Stimulated activated CD4-positive, alpha-beta T cell treated with anti-CD3 and anti-CD28 coated beads, TNF-alpha, amount 100 ng/mL, for 1 hour (primary cell): Measurements from ENCODE around the gene CRIP1.

ENCODE experiments used
- DNase-seq, 3 donors: peaks; one replicate each; pipeline ENCODE4 v3.0.0-alpha.2; 2020; ENCODE audit warnings: low read depth in 3 of 3, low spot score in 1 of 3

The CRIP1 gene

GRCh38 chr14:105469456-105470349 lies 17.0 kb upstream of the CRIP1 start:
- no peak for DNase-seq

GRCh38 chr14:105470350-105471296 lies 16.1 kb upstream of the CRIP1 start:
- no peak for DNase-seq

- DNase-seq = no peak
Observed at GRCh38 chr14:105471297-105471821, 15.3 kb upstream of the CRIP1 start.

DNA sequence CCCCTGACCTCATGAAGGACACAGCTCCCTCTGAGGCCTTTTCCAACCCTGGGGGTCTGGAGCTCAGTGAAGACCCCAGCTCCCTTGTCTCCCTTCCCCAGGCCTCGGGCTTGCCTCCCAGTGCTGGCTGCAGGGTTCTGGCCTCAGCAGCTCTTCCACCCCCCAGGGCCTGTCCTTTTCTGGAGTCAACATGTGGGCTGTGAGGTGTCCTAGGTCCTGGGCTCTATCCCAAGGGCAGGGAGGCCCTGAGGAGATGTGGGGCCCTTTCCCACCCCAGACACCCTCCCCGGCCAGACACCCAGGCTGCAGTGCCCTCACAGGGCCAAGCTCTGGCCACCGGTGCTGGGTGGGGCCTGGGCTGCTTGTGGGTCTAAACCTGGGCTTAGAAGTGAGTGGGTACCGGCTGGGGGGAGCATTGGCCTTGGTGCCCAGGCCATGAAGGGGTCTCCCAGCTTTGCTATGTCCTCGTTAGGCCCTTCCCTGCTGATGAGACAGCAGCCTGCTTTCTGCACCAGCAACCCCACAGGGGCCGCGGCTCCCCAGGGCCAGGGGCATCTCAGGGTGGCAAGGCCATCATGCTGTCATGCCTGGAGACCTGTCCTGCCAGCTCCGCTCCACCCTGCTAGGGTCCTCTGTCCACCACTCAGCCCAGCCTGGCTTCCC lies 14.7 kb upstream of the CRIP1 start:
- no peak for DNase-seq

DNA sequence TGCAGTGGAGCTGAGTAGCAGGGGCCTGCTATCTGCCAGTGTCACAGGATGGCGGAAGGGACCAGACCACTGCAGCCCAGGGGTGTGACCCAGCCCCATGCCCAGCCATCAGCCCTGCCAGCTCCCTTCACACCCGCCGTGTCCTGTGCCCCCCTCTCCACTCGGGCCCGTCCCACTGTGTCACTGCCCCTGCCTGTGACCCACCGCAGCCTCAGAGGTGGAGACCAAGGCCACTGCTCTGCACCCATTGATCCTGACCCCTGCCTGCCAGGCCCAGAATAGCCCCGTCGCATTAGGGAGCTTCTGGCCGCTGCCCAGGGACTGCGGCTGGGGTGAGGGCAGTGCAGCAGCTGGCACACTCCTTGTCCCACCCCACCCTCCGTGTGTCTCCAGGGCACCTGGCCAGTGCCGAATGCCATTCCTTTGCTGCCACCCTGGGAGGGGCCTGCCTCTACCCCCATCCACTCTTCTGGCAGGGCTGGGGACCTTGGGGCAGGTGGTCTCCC lies 14.1 kb upstream of the CRIP1 start:
- DNase-seq = no peak

DNA sequence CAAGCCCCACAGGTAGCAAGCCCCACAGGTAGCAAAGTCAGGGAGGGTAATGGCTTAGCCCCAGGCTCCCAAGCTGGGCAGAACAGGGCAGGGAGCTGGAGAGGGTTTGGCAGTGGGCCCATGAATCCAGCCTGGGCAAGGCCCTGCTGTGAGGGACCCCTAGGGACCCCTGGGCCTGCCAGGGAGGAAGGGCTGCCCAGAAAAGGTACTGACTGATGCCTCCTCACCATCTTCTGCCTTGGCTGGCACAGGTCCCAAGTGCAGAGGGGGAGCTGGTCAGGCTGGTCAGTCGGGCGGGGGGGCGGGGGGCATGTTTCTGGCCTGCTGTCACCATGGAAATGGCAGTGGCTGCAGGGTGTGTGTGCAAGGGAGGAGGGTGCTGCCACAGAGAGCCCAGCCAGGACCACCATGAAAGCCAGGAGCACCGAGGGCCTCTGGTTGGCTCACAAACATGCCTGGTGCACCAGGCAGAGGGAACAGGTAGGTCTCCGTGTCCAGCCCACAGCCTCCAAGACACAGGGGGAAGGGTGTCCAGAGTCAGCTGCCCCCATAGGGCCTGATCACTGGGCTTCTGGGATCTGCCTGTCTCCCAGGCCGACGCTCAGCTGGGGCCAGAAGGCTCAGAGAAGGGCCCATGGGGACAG lies 13.5 kb upstream of the CRIP1 start:
- no peak for DNase-seq

- peak in 2 of 3 donors; percentile 45 to 53 for DNase-seq
Observed at GRCh38 chr14:105473677-105474482, 12.8 kb upstream of the CRIP1 start.

- no peak for DNase-seq
Observed at GRCh38 chr14:105474483-105475268, 12.0 kb upstream of the CRIP1 start, which contains the start of gene CRIP2. Gene CRIP2, plus strand, starts transcription at chr14:105474821. Its CDS starts 42 bp downstream, at chr14:105474863.

DNA sequence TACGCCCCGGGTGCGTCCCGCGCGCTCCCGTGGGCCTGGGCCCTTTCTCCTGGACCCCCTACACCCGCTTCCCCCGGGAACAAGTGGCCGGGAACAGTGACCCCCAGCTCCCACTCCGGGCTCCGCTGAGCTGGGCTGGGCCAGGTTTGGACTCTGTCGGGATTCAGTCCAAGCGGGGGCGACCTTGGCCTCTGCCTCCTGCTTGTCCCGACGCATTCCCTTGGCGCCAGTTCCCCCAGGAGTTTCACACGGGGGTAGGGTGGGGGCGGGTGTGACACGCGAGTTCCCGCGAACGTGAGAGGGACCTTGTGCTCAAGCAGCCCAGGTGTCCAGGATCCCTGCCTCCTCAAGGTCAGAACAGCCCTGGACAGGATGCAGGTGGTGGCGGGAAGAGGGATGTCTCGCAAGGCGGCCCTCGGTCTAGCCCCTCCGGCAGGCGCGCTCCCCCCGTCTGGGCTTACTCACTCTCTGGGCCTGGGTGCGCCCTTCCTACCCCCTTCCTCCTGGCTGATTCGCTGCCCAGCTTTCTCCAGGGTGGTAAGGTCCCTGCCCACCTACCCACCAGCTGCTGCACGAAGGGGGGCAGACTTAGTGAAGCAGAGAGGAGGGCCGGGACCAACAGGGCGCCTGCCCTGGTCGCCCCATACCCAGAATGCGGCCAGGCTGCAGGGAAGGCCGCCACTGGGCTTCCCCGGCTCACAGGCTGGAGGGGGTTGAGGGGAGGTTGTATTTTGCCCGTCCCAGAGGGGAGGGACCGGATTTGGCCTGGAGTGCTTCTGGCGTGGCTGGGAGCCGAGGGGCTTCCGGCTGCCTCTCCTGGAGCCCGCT lies 11.2 kb upstream of the CRIP1 start:
- no peak for DNase-seq

GRCh38 chr14:105476097-105476830 lies 10.4 kb upstream of the CRIP1 start:
- DNase-seq = no peak

GRCh38 chr14:105476831-105477659 lies 9.6 kb upstream of the CRIP1 start:
- no peak for DNase-seq

DNA sequence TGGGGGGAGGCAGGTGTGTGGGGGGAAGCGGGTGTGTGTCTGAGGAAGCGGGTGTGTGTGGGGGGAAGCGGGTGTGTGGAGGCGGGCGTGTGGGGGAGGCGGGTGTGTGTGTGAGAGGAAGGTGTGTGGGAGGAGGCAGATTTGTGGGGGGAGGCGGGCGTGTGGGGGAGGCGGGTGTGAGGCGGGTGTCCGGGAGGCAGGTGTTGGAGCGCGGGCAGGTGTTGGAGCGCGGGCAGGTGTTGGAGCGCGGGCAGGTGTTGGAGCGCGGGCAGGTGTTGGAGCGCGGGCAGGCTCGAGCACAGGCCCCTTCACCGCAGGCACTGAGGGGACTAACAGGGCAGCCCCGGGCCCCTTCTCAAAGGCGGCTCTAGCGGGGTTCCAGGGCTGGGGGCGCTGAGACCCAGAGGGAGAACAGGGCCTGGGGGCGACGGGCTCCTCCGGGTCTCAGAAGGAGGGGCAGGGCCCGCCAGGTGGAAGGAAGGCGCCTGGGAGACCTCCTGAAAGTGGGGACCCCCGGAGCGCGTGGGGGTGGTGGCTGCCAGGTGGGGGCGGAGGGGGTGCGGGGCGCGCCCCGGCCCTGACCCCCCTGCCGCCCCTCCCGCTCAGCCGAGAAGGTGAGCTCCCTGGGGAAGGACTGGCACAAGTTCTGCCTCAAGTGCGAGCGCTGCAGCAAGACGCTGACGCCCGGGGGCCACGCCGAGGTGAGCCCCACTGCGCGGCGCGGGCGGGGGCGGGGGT lies 8.9 kb upstream of the CRIP1 start:
- no peak for DNase-seq

DNA sequence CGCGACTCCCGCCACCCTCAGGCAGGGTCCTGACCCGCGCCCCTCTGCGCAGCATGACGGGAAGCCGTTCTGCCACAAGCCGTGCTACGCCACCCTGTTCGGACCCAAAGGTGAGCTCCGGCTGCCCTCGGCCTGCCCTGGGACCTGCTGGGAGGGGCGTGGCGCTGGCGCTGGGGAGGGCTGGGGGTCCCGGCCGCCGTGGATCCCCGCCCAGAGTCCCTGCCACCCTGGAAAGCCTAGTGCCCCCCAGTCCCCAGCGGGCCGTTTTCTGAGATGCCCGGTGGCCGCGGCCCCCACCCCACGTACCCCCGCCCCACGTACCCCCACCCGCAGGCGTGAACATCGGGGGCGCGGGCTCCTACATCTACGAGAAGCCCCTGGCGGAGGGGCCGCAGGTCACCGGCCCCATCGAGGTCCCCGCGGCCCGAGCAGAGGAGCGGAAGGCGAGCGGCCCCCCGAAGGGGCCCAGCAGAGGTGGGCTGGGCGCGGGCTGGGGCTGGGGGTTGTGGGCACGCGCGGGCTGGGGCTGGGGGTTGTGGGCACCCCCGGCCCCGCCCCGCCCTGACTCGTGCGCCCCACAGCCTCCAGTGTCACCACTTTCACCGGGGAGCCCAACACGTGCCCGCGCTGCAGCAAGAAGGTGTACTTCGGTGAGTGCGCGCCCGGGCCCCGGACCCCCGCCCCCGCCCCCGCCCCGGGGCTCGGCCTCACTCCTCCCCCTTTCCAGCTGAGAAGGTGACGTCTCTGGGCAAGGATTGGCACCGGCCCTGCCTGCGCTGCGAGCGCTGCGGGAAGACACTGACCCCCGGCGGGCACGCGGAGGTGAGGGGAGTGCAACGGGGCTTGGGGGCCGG lies 8.1 kb upstream of the CRIP1 start:
- no peak for DNase-seq

DNA sequence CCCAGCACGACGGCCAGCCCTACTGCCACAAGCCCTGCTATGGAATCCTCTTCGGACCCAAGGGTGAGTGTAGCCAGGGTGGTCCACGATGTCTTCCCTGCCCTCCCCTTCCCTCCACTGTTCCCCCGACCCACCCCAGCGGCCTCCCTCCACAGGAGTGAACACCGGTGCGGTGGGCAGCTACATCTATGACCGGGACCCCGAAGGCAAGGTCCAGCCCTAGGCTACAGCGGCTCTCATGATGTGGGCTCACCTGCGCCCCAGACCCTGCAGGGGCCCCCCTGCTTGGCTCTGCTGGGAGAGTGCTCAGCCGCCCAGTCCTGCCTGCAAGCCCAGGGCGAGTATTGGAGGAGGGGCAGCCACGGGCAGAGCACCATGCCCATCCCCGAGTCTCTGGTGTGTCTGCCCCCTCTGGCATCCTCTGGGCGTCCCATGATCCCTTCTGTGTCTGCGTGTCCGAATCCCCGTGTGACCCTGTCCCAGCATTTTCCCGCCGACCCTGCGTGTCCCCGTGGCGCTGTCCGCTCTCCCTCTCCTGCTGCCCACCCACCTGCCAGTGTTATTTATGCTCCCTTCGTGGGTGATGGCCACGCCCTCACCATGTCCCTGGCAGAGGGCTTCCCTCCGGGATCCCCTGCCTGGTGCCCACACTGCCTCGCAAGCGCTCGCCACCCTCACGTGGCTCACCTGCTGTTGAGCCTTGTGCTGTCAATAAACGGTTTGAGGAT lies 7.1 kb upstream of the CRIP1 start:
- DNase-seq = no peak
